Measurements from ENCODE around the gene COMT.

GRCh38 chr22:19930551-19931486, 10.8 kb upstream of the COMT start:
- TF ChIP-seq GATA3 (IDR thresholded peaks at IDR 0.05; ENCODE audit: low read depth, low read length) (no peak), GATA2 (IDR thresholded peaks at IDR 0.05; ENCODE audit: low read depth, low read length) (no peak)
